Hippocampal formation (tissue), 2 donors: ENCODE results near the gene WRAP73.

Experiments
- DNase-seq, 2 donors: peaks; one replicate each; lab custom pipeline; 2025; lab: John Stamatoyannopoulos, UW

WRAP73 gene

DNA sequence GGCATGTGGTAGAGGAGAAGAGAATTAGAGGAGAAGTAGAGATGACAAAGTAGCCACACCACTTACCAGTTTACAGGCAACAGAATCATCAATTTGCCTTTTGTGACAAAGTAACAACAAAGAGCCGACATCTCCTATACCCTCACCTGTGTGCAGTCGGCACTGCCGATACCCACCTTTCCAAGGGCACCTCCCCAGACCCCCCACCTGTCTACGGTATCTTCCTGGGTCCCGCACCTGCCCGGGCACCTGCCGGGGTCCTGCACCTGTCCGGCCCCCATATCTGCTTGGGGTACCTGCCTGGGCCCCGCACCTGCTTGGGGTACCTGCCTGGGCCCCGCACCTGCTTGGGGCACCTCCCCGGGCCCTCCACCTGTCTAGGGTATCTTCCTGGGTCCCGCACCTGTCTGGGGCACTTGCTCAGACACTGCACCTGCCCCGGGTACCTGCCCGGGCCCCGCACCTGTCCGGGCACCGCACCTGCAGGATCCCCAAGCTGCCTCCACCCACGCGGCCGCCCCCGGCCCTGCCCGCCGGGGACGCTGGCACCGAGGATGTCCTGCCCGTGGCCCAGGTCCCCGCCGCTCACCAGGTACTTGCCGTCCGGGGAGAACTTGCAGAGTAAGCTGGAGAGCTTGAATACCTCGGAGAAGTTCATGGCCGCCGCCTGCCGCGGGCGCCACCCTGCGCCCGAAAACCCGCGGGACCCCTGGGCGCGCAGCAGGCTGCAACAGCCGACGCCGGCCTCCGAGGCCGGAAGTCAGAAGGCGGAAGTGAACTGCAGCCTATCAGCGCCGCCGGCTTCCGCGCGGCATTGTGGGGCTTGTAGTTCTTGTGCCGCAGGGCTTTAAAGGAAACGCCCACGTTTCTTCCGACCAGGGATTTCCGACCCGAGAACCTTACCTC lies at the start of gene WRAP73:
WRAP73 (minus strand) TSS at position 762 of the 906 bp plus-strand sequence; CDS start at position 658, 104 bp downstream.
- DNase-seq: peak; percentile 48 to 62

- no peak for DNase-seq
Observed at GRCh38 chr1:3699596-3699995, 49.7 kb upstream of the WRAP73 start.

- DNase-seq: no peak
Observed at GRCh38 chr1:3698660-3699408, 48.9 kb upstream of the WRAP73 start.

DNA sequence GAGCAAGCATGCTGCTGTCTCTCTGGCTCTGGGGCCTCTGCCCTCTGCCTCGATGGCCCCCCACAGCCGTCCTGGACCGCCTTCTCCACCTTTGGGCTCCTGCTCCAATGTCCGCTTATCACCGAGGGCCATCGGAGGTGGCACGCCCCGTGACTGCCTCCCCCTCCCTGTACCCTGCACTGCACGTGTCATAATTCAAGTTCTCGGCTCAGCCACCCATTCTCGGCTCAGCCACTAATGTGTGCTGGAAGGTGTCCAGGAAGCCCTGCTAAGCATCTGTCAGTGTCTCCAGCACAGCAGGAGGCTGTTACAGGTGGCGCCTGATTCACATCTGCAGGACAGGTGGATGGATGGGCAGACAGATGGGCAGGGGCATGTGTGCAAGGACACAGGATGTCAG lies 47.9 kb upstream of the WRAP73 start:
- DNase-seq: no peak

DNA sequence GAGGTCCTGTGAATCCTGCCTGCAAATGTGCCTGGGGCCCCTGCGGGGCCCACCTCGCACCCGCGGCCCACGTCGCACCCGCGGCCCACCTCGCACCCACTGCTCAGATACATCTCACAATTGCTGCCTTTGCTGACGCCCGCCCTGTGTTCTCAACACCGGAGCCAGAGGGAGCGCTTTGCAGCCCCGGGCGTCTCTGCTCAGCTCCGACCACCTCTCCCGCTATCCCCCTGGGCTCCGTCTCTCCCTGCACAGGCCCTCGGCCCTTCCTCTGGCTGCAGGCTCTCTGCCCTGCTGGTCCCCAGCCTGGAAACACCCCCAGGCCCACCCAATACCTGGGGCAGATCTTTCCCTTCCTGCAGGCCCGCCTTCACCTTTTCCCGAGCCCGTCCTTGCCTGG lies 47.2 kb upstream of the WRAP73 start:
- DNase-seq: no peak

DNA sequence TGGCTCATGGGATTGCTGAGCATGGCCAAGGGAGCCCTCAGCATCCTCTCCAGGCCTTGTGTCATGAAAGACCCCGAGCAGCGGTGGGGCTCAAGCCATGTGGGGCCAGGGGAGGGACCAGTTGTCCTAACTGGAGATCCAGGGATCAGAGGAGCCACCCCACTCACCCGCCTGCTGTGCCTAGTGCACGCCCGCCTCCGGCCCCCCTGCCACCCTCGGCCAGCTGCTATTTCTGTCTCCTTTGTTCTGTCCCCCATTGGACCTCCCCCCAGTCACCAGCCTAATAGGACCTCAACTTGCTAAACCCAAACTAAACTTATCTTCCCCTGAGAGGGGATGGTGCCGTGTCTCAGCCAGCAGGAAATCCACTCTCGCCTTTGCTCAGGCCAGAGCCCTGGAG lies 46.8 kb upstream of the WRAP73 start:
- no peak for DNase-seq

- DNase-seq: peak in 1 of 2 donors; percentile 59
Observed at GRCh38 chr1:3695326-3696217, 45.7 kb upstream of the WRAP73 start.

DNA sequence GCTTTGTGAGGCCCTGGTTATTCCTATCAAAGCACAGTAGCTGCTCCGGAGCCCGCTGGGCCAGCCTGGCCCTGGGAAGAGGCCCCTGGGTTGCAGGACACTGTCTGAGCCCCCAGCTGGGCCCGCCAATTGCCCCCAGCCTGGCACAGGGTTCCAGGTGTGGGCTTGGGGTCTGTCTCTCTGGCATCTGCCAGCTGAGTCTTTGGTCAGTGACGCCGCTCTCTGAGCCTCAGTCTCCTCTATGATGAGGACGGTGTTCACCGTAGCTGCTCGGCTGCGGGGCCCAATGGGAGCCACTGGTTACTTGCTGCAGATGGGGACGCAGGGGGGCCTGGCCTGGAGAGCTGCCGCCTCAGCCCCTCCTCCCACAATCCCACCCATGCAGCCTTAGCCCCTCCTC lies 43.4 kb upstream of the WRAP73 start:
- no peak for DNase-seq

- no peak for DNase-seq
Observed at GRCh38 chr1:3692598-3692997, 42.7 kb upstream of the WRAP73 start.

DNA sequence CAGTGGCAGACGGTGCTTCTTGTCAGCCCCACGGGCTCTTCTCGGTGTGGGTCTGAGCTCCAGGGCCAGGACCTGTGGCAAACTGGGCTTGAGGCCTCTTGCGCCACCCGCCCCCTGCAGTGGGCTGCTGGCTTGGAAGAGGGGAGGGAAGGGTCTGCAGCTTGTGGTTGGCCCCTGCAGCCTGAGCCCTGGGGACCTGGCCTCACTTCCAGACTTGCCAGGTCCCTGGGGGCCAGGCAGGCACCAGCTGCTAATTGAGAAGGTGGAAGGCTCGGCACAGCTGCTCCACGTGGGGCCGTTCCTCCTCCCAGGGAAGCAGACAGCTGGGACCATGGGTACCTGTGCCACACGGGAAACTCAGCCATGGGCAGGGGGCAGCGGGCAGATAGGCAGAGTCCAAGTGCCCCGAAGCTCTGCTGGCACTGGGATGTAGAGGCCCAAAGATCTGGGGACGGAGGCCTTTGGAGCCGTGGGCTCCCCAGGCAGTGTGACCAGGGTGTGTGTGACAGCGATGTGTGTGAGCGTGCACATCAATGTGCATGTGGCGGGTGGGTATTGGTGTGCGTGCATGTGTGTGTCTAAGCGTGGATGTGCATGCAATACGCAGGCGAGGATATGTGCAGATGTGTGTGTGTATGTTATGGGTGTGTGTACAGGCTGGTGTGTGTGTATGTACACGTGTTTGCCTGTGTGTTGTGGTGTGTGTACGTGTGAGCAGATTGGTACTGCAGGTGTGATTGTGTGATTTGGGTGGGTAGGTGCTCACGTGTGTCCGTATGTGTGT lies 41.7 kb upstream of the WRAP73 start:
- DNase-seq: no peak

DNA sequence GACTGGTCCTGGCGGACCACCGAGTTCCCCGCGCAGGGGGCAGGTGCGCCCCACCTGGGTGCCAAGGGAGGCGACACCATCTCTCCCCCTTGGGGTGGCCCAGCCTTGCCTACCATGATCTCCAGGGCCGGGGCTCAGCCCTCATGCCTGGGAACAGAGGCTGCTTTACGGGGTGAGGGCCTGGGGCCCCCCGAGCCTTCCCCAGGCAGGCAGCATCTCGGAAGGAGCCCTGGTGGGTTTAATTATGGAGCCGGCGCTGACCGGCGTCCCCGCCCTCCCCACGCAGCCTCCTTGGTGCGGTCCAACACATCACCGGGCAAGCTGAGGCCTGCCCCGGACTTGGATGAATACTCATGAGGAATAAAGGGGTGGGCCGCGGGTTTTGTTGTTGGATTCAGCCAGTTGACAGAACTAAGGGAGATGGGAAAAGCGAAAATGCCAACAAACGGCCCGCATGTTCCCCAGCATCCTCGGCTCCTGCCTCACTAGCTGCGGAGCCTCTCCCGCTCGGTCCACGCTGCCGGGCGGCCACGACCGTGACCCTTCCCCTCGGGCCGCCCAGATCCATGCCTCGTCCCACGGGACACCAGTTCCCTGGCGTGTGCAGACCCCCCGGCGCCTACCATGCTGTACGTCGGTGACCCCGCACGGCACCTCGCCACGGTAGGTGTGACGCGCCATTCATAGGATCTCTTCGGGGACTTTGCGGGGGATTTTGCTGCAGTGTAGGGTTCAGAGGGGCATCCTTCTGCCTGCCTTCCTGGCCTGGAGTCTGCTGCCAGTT lies 40.6 kb upstream of the WRAP73 start:
- no peak for DNase-seq

GRCh38 chr1:3689138-3689750 lies 39.3 kb upstream of the WRAP73 start:
- DNase-seq: no peak

- DNase-seq: no peak
Observed at GRCh38 chr1:3688356-3689137, 38.6 kb upstream of the WRAP73 start.

DNA sequence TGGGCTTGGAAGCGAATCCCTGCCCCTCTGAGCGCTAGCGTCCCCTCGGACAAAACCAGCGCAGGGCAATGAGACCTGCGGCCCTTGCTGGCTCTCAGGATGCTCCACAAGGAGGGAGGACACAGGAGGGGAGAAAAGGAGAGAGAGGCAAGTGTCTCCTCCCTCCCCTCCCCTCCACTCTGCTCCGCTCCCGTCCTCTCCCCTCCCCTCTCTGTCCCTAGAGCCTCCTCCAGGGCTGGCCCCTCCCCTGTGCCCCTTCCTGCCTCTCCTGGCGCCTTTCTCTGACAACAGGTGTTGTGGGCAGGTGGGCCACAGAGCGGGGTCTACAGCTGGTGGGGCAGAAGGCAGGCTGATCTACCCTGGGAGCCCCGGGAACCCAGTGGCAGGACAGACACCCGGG lies 37.6 kb upstream of the WRAP73 start:
- no peak for DNase-seq

DNA sequence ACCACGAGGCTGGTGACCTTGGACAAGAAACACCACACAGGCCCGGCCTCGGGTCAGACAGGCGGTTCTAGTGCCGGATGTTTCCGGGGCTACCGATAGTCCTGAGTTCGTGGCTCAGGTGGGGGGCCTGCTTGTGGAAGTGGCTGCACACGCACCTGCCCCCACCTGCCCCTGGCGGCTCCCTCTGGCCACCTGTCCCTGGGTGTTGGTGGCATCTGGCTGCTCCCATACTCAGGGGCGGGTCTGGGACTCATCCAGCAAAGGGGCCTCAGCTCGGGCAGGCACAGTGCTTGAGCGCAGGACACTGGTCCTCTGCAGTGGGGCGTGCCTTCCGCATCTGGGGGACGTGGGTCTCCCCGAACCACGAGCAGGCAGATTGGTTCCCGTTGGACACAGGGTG lies 36.0 kb upstream of the WRAP73 start:
- DNase-seq: no peak

DNA sequence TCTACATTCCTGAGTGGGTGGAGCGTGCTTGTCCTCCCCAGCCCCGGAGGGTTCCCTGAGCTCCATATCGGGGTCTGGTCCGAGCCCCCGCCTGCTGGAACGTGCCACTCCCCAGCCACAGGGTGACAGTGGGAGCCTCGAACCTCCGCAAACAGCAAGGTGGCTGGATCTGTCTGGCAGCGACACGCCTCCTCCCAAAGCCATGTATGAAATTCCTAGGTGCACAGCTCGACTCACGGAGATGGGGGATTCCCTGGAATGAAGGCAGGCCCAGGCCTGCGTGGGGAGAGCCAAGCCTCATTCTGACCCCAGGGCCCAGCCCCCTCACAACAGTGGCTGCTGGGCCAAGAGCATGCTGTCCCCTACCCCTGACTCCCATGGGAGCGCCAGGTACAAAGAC lies 35.3 kb upstream of the WRAP73 start:
- DNase-seq: no peak

DNA sequence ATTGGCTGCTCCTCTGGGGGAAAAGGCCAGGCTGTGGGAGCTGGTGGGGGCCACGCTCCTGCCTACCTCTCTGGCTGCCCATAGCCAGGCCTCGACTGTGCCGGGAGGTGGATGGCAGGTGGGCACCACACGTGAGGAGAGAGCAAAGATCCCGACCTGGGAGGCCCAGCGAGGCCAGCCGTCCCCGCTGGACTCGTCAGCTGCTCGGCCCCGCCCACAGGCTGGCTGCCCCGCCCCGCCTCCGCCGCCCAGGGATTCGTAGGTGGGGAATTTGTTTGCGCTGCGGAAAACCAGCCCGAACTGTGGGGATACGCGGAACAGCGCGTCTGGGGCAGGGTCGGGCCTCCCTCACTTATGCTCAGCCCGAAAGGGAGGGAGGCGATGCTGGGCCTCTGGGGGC lies 34.1 kb upstream of the WRAP73 start:
- no peak for DNase-seq

DNA sequence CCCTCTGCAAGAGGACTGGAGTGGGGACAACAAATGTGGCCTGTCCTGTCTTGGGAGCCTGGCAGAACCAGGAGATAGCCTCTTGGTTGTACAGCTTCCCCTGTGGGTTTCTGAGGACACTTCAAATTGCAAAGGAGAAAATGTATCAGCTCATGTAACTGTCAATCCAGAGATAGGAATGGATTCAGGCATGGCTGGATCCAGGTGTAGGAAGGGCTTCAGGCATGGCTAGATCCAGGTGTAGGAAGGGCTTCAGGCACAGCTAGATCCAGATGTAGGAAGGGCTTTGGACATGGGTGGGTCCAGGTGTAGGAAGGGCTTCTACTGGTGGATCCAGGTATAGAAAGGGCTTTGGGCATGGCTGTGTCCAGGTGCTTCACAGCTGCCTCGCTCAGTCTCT lies 33.3 kb upstream of the WRAP73 start:
- DNase-seq: no peak
